Thoracic aorta (tissue), 2 donors: ENCODE data around the gene UNC13D. TPM values are rescaled to one million over a fixed set of nuclear protein-coding genes. Genes with fewer than 3 reads are reported as not detected.
A peak's percentile ranks its signal among the peaks of the same experiment; 100 is the strongest.

Experiments used
- ATAC-seq: fragments of 150-250 bp; one replicate; pipeline ENCODE4 v1.8.0; 2017; ENCODE audit warnings: low read depth; ENCODE audit not compliant: insufficient number of reproducible peaks, low FRiP score
- DNase-seq: peaks from one replicate; pipeline ENCODE4 v3.0.0-alpha.2; 2020; ENCODE audit warnings: low spot score
- H3K27ac ChIP-seq, 2 donors: fragments of 200-600 bp; sonication (generic); 1 replicate in 1 of 2; 2 replicates in 1 of 2; pipeline ENCODE4 v1.5.1; 2016; ENCODE audit warnings: mild to moderate bottlenecking in 2 of 2, moderate library complexity in 2 of 2
- H3K27me3 ChIP-seq: fragments of 200-600 bp; sonication (generic); replicated peaks from 2 replicates; pipeline ENCODE4 v1.6.0; 2016; ENCODE audit warnings: mild to moderate bottlenecking; ENCODE audit not compliant: insufficient read depth
- H3K36me3 ChIP-seq: fragments of 200-600 bp; sonication (generic); one replicate; pipeline ENCODE4 v1.5.1; 2016
- H3K4me1 ChIP-seq, 2 donors: fragments of 200-600 bp; sonication (generic); 1 replicate in 1 of 2; 2 replicates in 1 of 2; pipeline versions ENCODE4 v1.5.1 to v1.6.0; 2016; ENCODE audit warnings: low read depth in 2 of 2, mild to moderate bottlenecking in 1 of 2; ENCODE audit not compliant: control insufficient read depth in 1 of 2
- H3K4me3 ChIP-seq: fragments of 200-600 bp; sonication (generic); 2 replicates; pipeline ENCODE4 v1.5.1; 2016; ENCODE audit warnings: mild to moderate bottlenecking
- H3K9me3 ChIP-seq: fragments of 200-600 bp; sonication (generic); 2 replicates; pipeline ENCODE4 v1.5.1; 2016
- total RNA-seq, 2 donors: library from RNA; depleted of rRNA; stranded (reverse); fragments of >200 nt; gene quantifications; one replicate each; pipeline versions ENCODE4 v1.1.0 to v1.2.3, GENCODE V29; 2016
- TF ChIP-seq, protein P1 (sequence below): fragments of 200-600 bp; sonication (generic); IDR thresholded peaks from one replicate; pipeline ENCODE4 v1.5.1; 2019; ENCODE audit warnings: antibody characterized with exemption

Gene UNC13D
- total RNA-seq, 2 donors from 2014 or later, result 13.5 to 36.0 TPM

DNA sequence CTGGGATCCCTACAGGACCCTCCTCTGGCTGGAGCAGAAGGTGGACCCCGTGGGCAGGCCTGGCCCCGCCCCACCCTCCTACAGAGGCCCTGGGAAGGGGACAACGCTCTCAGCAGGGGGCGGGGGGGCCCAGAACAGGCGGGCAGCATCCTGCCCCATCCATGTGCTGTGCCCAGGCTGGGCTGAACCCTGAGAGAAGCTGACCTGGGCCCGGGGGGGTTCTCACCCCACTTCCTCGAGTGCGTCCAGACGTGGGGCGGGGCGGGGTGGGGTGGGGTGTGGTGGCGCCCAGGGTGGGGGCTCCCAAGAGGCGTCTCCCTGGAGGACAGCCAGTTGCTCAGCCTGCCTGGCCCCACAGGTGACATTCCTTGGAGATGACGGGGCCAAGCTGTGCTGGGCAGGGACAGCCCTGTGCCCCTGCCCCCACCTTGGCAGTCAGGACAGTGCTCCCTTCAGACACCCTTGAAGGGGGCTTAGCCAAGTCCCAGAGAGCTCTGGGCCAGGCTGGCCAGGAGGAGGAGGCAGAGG, 390 bp upstream of the UNC13D start:
- Histone ChIP-seq H3K36me3 (peaks cover 42% of the 10 kb centered on the region), H3K27me3 (no peaks in the 10 kb centered on the region), H3K27ac (peak overlapping the region; percentile 80 to 89), H3K9me3 (no peaks in the 10 kb centered on the region), H3K4me3 (peak overlapping the region; percentile 62), H3K4me1 (peaks cover 18 to 27% of the 10 kb centered on the region in 2 donors)
- ATAC-seq (no peak), DNase-seq (no peak)
- TF ChIP-seq, protein P1, sequence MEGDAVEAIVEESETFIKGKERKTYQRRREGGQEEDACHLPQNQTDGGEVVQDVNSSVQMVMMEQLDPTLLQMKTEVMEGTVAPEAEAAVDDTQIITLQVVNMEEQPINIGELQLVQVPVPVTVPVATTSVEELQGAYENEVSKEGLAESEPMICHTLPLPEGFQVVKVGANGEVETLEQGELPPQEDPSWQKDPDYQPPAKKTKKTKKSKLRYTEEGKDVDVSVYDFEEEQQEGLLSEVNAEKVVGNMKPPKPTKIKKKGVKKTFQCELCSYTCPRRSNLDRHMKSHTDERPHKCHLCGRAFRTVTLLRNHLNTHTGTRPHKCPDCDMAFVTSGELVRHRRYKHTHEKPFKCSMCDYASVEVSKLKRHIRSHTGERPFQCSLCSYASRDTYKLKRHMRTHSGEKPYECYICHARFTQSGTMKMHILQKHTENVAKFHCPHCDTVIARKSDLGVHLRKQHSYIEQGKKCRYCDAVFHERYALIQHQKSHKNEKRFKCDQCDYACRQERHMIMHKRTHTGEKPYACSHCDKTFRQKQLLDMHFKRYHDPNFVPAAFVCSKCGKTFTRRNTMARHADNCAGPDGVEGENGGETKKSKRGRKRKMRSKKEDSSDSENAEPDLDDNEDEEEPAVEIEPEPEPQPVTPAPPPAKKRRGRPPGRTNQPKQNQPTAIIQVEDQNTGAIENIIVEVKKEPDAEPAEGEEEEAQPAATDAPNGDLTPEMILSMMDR, result no peak

DNA sequence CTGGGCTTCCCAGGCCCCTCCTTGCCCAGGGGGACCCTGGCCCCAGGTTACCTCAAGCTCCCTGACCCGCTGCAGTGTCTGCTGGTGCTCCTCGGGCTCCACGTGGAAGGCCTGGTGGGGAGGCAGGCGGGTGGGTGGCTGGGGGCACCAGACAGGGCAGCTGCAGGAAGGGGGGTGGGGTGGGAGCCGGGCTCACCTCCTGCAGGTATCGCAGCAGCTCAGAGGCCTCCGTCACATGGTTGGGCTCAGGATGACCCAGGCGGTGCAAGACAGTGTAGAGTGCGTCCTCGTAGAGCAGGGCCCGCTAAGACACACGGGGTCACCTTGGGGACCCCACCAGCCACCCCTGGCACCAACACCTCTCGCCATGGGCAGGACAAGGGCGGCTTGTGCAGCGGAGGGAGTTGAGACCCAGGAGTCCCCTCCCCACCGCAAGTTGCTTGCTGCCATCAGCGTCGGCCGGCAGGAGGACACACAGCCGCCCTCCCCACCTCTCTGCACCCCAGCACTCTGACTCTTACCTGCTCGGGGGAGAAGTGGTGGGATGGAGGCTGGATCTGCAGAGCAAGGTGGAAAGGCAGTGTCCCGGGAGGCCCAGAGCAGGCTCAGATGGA, 1.1 kb downstream of the UNC13D start:
- H3K4me1 ChIP-seq, result peaks cover 15 to 27% of the 10 kb centered on the region in 2 donors
- no peaks in the 10 kb centered on the region for H3K27me3 ChIP-seq
- DNase-seq (no peak), ATAC-seq (no peak)
- peak overlapping the region; percentile 62 for H3K4me3 ChIP-seq
- TF ChIP-seq, protein P1, result no peak
- peaks cover 26% of the 10 kb centered on the region for H3K36me3 ChIP-seq
- no peak overlapping the region for H3K27ac ChIP-seq
- H3K9me3 ChIP-seq, result no peaks in the 10 kb centered on the region

DNA sequence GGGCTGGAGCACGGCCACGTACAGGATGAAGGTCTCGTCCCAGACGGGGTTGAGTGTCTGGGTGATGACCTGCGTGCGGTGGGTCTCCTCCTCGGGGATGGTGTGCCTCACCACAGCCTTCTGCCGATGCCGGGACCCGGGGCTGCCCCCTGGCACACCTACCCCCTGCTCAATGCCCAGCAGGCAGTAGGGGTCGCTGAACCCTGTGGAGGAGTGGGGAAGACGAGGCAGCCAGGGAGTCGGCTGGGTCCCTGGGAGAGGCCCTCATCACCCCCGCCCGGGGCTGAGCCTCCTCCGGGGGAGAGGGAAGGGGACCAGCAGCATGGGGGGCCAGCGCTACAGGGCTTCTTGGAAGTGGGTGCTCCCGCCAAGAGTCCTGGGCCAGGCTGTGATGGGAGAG, 1.8 kb downstream of the UNC13D start:
- TF ChIP-seq, protein P1, result no peak
- no peak overlapping the region for H3K4me3 ChIP-seq
- H3K27ac ChIP-seq, result no peak overlapping the region
- DNase-seq (no peak), ATAC-seq (no peak)
- H3K9me3 ChIP-seq, result no peaks in the 10 kb centered on the region
- no peaks in the 10 kb centered on the region for H3K27me3 ChIP-seq
- peaks cover 15 to 27% of the 10 kb centered on the region in 2 donors for H3K4me1 ChIP-seq
- peaks cover 20% of the 10 kb centered on the region for H3K36me3 ChIP-seq

DNA sequence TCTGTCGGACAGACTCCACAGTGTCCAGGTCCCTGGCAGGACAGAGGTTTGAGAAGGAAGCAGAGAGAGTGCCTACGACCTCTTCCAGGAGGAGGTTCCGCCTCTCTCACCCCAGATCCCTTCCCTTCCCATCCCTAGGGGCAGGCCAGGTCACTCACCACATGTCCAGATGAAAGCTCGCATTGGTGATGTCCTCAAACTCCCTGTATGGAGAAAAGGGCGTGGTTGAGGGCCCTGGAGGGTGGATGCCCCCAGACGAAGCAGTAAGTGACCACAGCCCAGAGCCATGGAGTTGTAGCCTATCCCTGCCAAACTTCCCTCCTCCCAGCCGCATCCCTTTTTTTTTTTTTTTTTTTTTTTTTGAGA, 3.4 kb downstream of the UNC13D start:
- no peak for ATAC-seq
- Histone ChIP-seq H3K9me3 (no peaks in the 10 kb centered on the region), H3K4me1 (peaks cover 10 to 11% of the 10 kb centered on the region in 2 donors), H3K27me3 (no peaks in the 10 kb centered on the region), H3K27ac (no peak overlapping the region), H3K36me3 (peaks cover 4% of the 10 kb centered on the region), H3K4me3 (no peak overlapping the region)
- TF ChIP-seq, protein P1, result no peak
- no peak for DNase-seq

DNA sequence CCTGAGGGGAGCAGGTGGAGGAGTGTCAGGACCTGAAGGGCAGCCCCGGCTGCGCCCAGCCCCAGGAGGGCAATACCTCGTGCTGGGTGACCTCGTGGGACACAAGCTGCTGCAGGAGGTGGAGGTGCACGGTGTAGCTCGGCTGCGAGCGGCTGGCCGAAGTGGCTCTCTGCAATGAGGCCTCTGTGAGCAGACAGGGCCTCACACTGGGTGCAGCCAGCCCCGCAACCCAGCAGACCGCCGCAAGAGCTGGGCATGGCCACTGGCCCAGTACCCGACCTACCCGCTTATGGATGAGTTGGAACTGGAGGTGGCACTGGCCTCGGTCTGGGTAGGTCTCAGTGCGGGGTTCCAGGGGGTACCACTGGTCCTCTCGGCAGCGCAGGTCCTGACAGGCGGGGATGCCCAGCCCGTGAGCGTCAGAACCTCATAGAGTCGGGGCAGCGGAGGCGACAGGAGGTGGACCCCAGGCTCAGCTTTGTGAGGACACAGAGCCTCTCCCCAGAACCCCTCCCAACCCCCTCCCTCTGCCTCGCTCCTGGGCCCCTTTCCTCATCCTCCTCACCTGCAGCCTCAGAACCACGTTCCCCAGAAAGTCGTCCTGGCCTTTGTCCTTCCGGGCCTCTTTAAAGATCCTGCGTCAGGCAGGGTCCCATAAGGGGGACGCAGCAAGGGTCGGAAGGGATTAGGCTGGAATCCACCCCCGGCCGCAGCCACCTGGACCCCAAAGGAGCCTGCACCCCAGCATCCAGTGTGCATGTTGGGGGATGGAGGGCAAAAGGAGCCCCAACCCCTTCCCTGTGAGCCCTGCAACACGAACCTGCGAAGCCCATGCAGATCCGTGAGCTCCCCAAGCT, 4.0 kb downstream of the UNC13D start:
- Histone ChIP-seq H3K36me3 (peaks cover 4% of the 10 kb centered on the region), H3K27me3 (no peaks in the 10 kb centered on the region), H3K27ac (no peak overlapping the region), H3K9me3 (no peaks in the 10 kb centered on the region), H3K4me3 (no peak overlapping the region), H3K4me1 (peaks cover 5 to 9% of the 10 kb centered on the region in 2 donors)
- TF ChIP-seq, protein P1, result no peak
- DNase-seq, result no peak
- ATAC-seq, result no peak
